Parathyroid adenoma (tissue), 2 donors: ENCODE results near the gene ARHGAP22.

Experiments used
- H2AFZ ChIP-seq: fragments of 300-600 bp; sonication (generic); one replicate; pipeline ENCODE4 v1.7.0; 2017; ENCODE audit warnings: antibody characterized with exemption, mild to moderate bottlenecking
- H3K27ac ChIP-seq: fragments of 300-600 bp; sonication (generic); one replicate; pipeline ENCODE4 v1.7.0; 2017
- H3K27me3 ChIP-seq: fragments of 300-600 bp; sonication (generic); one replicate; pipeline ENCODE4 v1.7.0; 2017; ENCODE audit warnings: low read length; ENCODE audit not compliant: control insufficient read depth, insufficient read depth
- H3K36me3 ChIP-seq: fragments of 300-600 bp; sonication (generic); one replicate; pipeline ENCODE4 v1.7.0; 2017; ENCODE audit warnings: low read length; ENCODE audit not compliant: control insufficient read depth, insufficient read depth
- H3K4me1 ChIP-seq: fragments of 300-600 bp; sonication (generic); one replicate; pipeline ENCODE4 v1.7.0; 2017; ENCODE audit warnings: control low read depth
- H3K4me2 ChIP-seq: fragments of 300-600 bp; sonication (generic); one replicate; pipeline ENCODE4 v1.7.0; 2017; ENCODE audit warnings: low read length
- H3K4me3 ChIP-seq: fragments of 300-600 bp; sonication (generic); one replicate; pipeline ENCODE4 v1.7.0; 2017; ENCODE audit warnings: low read depth, low read length
- H3K79me2 ChIP-seq: fragments of 300-600 bp; sonication (generic); one replicate; pipeline ENCODE4 v1.7.0; 2017; ENCODE audit warnings: control low read depth
- H3K9ac ChIP-seq: fragments of 300-600 bp; sonication (generic); one replicate; pipeline ENCODE4 v1.7.0; 2017; ENCODE audit warnings: mild to moderate bottlenecking
- H3K9me3 ChIP-seq: fragments of 300-600 bp; sonication (generic); one replicate; pipeline ENCODE4 v1.7.0; 2017; ENCODE audit warnings: low read length; ENCODE audit not compliant: control insufficient read depth
- TF ChIP-seq, protein P1 (sequence below): fragments of 300-600 bp; sonication (generic); IDR thresholded peaks from one replicate; pipeline ENCODE4 v1.7.0; 2017; ENCODE audit warnings: antibody characterized with exemption, mild to moderate bottlenecking
- donor health status: primary hyperparathyroidism.

ARHGAP22 gene

GRCh38 chr10:48633381-48634197, 28.7 kb upstream of the ARHGAP22 start:
- Histone ChIP-seq H3K4me3 (no peak overlapping the region), H3K27ac (no peak overlapping the region)
- TF ChIP-seq, protein P1, sequence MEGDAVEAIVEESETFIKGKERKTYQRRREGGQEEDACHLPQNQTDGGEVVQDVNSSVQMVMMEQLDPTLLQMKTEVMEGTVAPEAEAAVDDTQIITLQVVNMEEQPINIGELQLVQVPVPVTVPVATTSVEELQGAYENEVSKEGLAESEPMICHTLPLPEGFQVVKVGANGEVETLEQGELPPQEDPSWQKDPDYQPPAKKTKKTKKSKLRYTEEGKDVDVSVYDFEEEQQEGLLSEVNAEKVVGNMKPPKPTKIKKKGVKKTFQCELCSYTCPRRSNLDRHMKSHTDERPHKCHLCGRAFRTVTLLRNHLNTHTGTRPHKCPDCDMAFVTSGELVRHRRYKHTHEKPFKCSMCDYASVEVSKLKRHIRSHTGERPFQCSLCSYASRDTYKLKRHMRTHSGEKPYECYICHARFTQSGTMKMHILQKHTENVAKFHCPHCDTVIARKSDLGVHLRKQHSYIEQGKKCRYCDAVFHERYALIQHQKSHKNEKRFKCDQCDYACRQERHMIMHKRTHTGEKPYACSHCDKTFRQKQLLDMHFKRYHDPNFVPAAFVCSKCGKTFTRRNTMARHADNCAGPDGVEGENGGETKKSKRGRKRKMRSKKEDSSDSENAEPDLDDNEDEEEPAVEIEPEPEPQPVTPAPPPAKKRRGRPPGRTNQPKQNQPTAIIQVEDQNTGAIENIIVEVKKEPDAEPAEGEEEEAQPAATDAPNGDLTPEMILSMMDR = no peak

DNA sequence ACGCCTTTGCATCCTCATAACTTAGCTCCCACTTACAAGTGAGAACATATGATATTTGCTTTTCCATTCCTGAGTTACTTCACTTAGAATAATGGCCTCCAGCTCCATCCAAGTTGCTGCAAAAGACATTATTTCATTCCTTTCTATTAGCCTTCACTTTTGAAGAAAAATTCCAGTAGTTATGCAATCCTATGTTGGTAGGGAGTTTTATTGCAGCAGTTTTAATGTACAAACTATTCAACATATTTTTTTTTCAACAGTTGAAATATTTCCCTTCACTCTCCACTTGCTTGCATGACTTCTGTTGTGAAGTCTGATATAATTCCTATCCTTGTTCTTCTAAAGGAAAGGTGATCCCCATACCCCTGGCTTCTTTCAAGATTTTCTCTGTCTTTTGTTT, 27.3 kb upstream of the ARHGAP22 start:
- Histone ChIP-seq H3K27me3 (no peaks in the 10 kb centered on the region), H3K4me3 (no peak overlapping the region), H3K27ac (no peak overlapping the region), H3K79me2 (no peaks in the 10 kb centered on the region), H3K9me3 (no peaks in the 10 kb centered on the region), H3K4me1 (no peaks in the 10 kb centered on the region), H3K36me3 (no peaks in the 10 kb centered on the region), H3K9ac (no peak overlapping the region), H3K4me2 (no peak overlapping the region), H2AFZ (no peak overlapping the region)
- TF ChIP-seq, protein P1 = no peak

More at GRCh38 chr10:48633381-48634197, 28.7 kb upstream of the ARHGAP22 start:
- no peaks in the 10 kb centered on the region for H3K27me3 ChIP-seq
- H3K9ac ChIP-seq = no peak overlapping the region
- H3K4me1 ChIP-seq = no peaks in the 10 kb centered on the region
- no peaks in the 10 kb centered on the region for H3K36me3 ChIP-seq
- no peak overlapping the region for H2AFZ ChIP-seq
- no peaks in the 10 kb centered on the region for H3K9me3 ChIP-seq
- no peak overlapping the region for H3K4me2 ChIP-seq
- H3K79me2 ChIP-seq = no peaks in the 10 kb centered on the region

DNA sequence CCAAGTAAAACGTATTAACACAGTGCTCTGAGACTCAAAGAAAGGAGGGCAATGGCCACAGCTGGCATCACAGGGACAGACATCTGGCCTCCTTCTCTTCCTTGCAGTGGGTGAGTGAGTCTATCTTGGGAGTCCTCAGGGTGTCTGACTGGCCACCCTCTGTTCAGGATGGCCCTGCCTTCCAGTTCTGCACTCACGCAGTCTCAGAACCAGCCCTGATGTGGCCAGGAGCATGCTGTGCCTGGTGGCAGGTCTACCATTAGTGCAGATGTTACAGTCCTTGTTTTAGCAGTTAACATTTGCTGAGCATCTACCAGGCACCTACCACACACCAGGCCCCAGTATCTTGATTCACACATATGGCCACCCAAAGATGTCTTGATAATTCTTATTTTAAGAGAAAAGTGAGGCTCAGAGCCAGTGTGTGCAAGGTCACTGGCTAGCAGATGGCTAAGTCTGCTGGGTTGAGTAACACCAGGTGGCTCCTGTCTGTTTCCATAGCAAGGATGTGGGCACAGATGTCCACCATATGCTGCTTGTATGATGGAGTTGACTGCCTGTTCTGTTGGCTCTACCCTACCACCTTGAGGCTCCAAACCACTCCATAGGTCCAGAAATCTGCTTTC, 23.2 kb upstream of the ARHGAP22 start:
- Histone ChIP-seq H3K27ac (no peak overlapping the region), H3K4me1 (no peaks in the 10 kb centered on the region), H3K9me3 (no peaks in the 10 kb centered on the region), H3K9ac (no peak overlapping the region), H3K4me2 (no peak overlapping the region), H2AFZ (no peak overlapping the region), H3K27me3 (no peaks in the 10 kb centered on the region), H3K4me3 (no peak overlapping the region), H3K79me2 (no peaks in the 10 kb centered on the region), H3K36me3 (no peaks in the 10 kb centered on the region)
- TF ChIP-seq, protein P1 = no peak

- Histone ChIP-seq H3K36me3 (no peaks in the 10 kb centered on the region), H3K79me2 (no peaks in the 10 kb centered on the region), H3K27ac (no peak overlapping the region), H3K9ac (no peak overlapping the region), H3K4me2 (no peak overlapping the region), H3K4me1 (no peaks in the 10 kb centered on the region), H3K9me3 (no peaks in the 10 kb centered on the region), H3K27me3 (no peaks in the 10 kb centered on the region), H3K4me3 (no peak overlapping the region), H2AFZ (no peak overlapping the region)
- TF ChIP-seq, protein P1 = no peak
Measured at GRCh38 chr10:48626986-48627731, 22.3 kb upstream of the ARHGAP22 start.
